NCI-H345 treated with DMSO at 0.1 percent for 48 hours (cell line): ENCODE results near the gene PCDHB13.
A peak's percentile ranks its signal among the peaks of the same experiment; 100 is the strongest.
"Not testable (repeated sequence)": the region's sequence is repeated elsewhere in the genome, so short reads cannot be mapped to it uniquely, and the experiment has no call there.

Source experiments
- DNase-seq: peaks from one replicate; lab custom pipeline; 2025; ENCODE audit not compliant: unreplicated experiment; lab: John Stamatoyannopoulos, UW

The PCDHB13 gene

DNA sequence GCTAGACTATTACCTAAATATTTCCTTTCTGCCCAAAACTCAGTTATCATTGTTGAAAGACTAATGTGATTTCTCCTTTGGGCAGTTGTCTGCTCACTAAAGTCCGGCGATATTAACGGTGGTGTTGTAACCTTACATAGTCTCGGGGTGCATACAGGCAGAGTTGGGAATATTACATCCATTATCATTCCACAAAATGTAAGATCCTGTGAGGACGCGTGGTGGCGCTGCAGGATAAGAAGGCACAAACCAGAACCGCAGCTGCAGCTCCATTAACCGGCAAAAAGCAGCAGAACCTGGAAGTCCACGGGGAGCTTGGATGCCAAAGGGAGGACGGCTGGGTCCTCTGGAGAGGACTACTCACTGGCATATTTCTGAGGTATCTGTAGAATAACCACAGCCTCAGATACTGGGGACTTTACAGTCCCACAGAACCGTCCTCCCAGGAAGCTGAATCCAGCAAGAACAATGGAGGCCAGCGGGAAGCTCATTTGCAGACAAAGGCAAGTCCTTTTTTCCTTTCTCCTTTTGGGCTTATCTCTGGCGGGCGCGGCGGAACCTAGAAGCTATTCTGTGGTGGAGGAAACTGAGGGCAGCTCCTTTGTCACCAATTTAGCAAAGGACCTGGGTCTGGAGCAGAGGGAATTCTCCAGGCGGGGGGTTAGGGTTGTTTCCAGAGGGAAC lies at the start of gene PCDHB13:
Gene PCDHB13 (plus strand): TSS at position 264 of the 684 bp plus-strand sequence. CDS start 205 bp downstream, at position 469.
- DNase-seq = not testable (repeated sequence)

DNA sequence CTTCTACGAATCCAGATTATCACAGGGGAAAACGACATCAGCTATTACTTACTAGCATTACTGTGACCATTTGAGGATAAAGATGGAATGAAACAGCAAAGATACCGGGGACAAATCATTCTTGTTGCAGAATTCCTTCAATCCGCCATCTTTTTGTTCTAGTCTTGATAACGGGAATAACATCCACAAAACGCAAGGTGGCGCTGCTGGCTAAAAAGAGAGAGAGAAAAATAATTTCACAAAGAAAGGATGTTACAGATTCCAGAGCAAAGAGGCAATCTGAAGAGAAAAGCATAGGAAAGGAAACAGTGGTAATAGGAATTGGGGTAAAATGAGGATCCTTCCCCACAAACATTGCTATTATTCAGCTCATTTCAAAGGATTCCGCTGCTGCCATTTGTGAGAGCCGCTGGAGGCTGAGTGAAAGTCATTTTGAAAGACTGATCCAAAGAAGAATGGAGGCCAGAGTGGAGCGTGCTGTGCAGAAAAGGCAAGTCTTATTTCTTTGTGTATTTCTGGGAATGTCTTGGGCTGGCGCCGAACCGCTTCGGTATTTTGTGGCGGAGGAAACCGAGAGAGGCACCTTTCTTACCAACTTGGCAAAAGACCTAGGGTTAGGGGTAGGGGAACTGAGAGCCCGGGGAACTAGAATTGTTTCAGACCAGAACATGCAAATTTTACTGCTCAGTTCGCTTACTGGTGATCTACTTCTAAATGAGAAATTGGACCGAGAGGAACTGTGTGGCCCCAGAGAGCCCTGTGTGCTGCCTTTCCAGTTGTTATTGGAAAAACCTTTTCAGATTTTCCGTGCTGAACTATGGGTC lies 41.1 kb upstream of the PCDHB13 start, which contains the start of gene PCDHB7:
Gene PCDHB7 (plus strand): TSS at position 264 of the 824 bp plus-strand sequence. CDS start 192 bp downstream, at position 456.
- no peak for DNase-seq

DNA sequence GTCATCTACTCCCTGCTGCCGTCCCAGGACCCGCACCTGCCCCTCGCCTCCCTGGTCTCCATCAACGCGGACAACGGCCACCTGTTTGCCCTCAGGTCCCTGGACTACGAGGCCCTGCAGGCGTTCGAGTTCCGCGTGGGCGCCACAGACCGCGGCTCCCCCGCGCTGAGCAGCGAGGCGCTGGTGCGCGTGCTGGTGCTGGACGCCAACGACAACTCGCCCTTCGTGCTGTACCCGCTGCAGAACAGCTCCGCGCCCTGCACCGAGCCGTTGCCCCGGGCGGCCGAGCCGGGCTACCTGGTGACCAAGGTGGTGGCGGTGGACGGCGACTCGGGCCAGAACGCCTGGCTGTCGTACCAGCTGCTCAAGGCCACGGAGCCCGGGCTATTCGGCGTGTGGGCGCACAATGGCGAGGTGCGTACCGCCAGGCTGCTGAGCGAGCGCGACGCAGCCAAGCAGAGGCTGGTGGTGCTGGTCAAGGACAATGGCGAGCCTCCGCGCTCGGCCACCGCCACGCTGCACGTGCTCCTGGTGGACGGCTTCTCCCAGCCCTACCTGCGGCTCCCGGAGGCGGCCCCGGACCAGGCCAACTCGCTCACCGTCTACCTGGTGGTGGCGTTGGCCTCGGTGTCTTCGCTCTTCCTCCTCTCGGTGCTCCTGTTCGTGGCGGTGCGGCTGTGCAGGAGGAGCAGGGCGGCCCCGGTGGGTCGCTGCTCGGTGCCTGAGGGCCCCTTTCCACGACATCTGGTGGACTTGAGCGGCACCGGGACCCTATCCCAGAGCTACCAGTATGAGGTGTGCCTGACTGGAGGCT lies 39.2 kb upstream of the PCDHB13 start:
- DNase-seq = not testable (repeated sequence)

DNA sequence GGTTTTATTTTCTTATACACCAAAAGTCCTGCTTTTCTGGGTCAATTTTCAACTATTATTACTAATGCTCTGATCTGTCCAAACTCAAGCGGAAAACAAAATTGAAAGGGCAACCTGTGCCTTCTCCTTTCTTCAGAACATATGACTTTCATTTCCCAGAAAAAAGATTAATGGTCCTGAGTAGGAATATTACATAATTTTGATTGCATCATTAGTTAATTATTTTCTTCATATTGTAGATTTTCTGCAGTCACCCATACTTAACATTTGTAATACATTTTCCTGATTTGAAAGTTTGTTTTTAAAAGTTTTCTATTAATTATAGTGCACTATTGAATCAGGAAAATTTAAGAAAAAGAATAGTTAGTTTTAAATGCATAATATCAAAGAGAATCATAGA lies 37.8 kb upstream of the PCDHB13 start:
- no peak for DNase-seq

DNA sequence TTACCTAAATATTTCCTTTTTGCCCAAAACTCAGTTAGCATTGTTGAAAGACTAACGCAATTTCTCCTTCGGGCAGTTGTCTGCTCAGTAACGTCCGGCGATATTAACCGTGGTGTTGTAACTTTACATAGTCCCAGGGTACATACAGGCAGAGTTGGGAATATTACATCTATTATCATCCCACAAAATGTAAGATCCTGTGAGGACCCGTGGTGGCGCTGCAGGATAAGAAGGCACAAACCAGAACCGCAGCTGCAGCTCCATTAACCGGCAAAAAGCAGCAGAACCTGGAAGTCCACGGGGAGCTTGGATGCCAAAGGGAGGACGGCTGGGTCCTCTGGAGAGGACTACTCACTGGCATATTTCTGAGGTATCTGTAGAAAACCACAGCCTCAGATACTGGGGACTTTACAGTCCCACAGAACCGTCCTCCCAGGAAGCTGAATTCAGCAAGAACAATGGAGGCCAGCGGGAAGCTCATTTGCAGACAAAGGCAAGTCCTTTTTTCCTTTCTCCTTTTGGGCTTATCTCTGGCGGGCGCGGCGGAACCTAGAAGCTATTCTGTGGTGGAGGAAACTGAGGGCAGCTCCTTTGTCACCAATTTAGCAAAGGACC lies 36.0 kb upstream of the PCDHB13 start, which contains the start of gene PCDHB8:
Gene PCDHB8 (plus strand): TSS at position 214 of the 615 bp plus-strand sequence. CDS start 245 bp downstream, at position 459.
- not testable (repeated sequence) for DNase-seq

DNA sequence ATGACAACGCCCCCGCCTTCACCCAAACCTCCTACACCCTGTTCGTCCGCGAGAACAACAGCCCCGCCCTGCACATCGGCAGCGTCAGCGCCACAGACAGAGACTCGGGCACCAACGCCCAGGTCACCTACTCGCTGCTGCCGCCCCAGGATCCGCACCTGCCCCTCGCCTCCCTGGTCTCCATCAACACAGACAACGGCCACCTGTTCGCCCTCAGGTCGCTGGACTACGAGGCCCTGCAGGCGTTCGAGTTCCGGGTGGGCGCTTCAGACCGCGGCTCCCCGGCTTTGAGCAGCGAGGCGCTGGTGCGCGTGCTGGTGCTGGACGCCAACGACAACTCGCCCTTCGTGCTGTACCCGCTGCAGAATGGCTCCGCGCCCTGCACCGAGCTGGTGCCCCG lies 34.3 kb upstream of the PCDHB13 start:
- DNase-seq = not testable (repeated sequence)

DNA sequence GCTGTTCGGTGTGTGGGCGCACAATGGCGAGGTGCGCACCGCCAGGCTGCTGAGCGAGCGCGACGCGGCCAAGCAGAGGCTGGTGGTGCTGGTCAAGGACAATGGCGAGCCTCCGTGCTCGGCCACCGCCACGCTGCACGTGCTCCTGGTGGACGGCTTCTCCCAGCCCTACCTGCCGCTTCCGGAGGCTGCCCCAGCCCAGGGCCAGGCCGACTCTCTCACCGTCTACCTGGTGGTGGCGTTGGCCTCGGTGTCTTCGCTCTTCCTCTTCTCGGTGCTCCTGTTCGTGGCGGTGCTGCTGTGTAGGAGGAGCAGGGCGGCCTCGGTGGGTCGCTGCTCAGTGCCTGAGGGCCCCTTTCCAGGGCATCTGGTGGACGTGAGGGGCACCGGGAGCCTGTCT lies 33.8 kb upstream of the PCDHB13 start:
- DNase-seq = not testable (repeated sequence)

DNA sequence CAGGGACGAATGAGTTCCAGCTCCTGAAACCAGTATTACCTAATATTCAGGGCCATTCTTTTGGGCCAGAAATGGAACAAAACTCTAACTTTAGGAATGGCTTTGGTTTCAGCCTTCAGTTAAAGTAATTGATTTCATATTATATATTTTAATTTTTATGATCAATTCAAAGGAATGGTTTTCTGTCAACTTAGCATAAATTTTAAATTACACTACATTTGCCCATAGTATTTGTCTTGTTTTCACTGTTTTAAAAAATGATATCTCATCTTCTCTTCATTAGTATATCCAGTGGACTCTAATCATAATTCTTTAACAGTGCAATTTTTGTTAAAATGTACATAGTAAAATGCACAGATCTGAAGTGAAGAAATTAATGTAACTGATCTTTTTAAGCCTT lies 33.4 kb upstream of the PCDHB13 start:
- no peak for DNase-seq

DNA sequence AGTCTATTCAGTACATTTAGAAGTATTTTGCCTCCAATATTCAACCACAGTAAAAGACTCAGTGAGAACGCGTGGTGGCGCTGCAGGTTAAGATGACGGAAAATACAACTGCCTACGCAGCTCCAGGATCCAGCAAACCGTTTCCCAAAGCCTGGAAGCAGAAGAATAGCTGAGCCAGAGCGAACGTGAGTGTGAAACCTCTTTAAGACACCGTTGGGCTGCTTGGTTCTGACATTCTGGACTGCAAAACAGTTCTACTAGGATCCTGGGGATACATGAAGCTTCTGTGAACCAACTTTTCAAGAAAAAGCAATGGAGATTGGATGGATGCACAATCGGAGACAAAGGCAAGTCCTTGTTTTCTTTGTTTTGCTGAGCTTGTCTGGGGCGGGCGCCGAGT lies 31.5 kb upstream of the PCDHB13 start, which contains the start of gene PCDHB16:
Gene PCDHB16 (plus strand): TSS at position 140 of the 400 bp plus-strand sequence. CDS start 173 bp downstream, at position 313.
- no peak for DNase-seq

DNA sequence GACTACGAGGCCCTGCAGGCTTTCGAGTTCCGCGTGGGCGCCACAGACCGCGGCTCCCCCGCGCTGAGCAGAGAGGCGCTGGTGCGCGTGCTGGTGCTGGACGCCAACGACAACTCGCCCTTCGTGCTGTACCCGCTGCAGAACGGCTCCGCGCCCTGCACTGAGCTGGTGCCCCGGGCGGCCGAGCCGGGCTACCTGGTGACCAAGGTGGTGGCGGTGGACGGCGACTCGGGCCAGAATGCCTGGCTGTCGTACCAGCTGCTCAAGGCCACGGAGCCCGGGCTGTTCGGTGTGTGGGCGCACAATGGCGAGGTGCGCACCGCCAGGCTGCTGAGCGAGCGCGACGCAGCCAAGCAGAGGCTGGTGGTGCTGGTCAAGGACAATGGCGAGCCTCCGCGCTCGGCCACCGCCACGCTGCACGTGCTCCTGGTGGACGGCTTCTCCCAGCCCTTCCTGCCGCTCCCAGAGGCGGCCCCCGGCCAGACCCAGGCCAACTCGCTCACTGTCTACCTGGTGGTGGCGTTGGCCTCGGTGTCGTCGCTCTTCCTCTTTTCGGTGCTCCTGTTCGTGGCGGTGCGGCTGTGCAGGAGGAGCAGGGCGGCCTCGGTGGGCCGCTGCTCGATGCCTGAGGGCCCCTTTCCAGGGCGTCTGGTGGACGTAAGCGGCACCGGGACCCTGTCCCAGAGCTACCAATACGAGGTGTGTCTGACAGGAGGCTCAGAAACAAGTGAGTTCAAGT lies 29.4 kb upstream of the PCDHB13 start:
- DNase-seq = not testable (repeated sequence)

DNA sequence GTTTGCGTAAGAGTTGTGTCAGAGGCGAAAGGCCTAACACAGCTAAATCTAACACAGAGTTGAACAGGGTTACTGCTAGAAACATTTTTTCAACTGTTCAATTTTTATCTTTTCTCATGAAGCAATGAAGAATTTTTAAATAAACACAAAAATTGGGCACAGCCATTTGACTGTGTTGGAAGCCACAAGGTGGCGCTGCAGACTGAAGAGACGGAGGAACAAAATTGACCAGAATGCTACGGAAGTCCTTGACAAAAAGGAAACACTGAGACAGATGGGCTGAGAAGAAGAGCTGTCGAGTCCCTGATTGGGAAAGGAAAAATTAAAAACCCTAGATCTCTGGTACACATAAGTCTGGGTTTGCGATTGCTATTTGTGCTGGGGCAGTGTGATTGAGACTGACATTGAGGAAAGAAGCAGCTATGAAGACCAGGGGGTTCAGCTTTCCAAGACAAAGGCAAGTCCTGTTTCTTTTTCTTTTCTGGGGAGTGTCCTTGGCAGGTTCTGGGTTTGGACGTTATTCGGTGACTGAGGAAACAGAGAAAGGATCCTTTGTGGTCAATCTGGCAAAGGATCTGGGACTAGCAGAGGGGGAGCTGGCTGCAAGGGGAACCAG lies 26.7 kb upstream of the PCDHB13 start, which contains the start of gene PCDHB9:
Gene PCDHB9 (plus strand): TSS at position 265 of the 616 bp plus-strand sequence. CDS start 158 bp downstream, at position 423.
- DNase-seq = peak; percentile 70

DNA sequence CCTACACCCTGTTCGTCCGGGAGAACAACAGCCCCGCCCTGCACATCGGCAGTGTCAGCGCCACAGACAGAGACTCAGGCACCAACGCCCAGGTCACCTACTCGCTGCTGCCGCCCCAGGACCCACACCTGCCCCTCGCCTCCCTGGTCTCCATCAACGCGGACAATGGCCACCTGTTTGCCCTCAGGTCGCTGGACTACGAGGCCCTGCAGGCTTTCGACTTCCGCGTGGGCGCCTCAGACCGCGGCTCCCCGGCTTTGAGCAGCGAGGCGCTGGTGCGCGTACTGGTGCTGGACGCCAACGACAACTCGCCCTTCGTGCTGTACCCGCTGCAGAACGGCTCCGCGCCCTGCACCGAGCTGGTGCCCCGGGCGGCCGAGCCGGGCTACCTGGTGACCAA lies 25.0 kb upstream of the PCDHB13 start:
- not testable (repeated sequence) for DNase-seq

DNA sequence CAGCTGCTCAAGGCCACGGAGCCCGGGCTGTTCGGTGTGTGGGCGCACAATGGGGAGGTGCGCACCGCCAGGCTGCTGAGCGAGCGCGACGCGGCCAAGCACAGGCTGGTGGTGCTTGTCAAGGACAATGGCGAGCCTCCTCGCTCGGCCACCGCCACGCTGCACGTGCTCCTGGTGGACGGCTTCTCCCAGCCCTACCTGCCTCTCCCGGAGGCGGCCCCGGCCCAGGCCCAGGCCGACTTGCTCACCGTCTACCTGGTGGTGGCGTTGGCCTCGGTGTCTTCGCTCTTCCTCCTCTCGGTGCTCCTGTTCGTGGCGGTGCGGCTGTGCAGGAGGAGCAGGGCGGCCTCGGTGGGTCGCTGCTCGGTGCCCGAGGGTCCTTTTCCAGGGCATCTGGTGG lies 24.6 kb upstream of the PCDHB13 start:
- DNase-seq = not testable (repeated sequence)

DNA sequence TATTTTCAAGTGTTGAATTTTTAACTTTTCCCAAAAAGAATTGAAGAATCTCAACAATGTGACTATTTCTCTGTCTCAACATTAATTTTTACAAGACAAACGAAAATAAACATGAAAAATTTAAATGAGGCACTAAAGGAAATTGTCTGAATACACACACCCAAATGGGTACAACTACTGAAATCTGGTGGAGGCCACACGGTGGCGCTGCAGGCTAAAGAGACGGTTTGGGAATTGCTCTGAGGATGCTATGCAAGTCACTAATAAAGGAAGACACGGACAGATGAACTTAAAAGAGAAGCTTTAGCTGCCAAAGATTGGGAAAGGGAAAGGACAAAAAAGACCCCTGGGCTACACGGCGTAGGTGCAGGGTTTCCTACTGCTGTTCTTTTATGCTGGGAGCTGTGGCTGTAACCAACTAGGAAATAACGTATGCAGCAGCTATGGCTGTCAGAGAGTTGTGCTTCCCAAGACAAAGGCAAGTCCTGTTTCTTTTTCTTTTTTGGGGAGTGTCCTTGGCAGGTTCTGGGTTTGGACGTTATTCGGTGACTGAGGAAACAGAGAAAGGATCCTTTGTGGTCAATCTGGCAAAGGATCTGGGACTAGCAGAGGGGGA lies 21.5 kb upstream of the PCDHB13 start, which contains the start of gene PCDHB10:
Gene PCDHB10 (plus strand): TSS at position 244 of the 616 bp plus-strand sequence. CDS start 200 bp downstream, at position 444.
- no peak for DNase-seq

DNA sequence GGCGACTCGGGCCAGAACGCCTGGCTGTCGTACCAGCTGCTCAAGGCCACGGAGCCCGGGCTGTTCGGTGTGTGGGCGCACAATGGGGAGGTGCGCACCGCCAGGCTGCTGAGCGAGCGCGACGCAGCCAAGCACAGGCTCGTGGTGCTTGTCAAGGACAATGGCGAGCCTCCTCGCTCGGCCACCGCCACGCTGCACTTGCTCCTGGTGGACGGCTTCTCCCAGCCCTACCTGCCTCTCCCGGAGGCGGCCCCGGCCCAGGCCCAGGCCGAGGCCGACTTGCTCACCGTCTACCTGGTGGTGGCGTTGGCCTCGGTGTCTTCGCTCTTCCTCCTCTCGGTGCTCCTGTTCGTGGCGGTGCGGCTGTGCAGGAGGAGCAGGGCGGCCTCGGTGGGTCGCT lies 19.4 kb upstream of the PCDHB13 start:
- DNase-seq = not testable (repeated sequence)

DNA sequence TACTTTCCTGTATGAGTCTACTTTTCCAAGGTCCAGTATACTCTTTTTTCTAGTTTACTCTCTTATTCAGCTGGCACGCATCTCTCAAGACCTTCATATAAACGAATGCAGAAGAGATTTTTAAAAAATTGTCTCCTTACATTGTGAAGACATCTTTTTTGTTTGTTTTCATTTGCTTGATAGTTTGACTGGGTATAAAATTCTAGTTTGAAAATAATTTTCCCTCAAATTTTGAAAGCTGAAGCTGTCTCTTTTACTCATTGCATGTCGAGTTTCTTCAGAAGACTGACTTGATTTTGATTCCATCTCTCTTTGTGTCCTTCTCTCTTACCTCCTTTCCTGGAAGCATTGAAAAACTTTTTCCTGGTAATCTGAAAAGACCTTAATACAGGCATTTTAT lies 17.4 kb upstream of the PCDHB13 start:
- DNase-seq = no peak

DNA sequence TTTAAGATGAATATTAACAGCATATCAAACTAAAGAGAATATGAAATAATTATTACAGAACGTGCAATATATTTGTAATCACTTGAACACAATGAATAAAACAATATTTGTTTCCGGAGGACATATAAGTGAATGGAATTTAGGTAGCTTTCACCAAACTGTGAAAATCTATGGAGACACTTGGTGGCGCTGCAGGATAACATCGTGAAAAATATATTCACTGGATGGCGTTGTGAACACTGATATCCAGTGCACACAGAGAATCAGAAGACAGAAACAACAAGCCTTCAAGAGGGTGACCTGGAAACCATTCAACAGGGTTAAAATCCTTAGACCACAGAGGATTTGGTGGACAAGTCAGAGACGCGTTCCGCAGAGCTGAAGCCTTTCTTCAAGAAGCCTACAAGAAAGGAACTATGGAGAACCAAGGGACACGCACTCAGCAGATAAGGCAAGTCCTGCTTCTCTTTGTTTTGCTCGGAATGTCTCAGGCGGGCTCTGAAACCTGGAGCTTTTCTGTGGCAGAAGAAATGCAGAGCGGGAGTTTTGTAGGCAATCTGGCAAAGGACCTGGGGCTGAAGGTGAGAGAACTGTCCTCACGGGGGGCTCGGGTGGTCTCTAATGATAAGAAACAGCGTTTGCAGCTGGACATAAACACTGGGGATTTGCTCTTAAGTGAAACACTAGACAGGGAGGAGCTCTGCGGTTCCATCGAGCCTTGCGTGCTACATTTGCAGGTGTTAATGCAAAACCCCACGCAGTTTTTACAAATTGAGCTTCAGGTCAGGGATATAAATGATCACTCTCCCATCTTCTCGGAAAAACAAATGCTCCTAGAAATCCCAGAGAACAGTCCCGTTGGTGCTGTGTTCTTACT lies 14.1 kb upstream of the PCDHB13 start, which contains the start of gene PCDHB11:
Gene PCDHB11 (plus strand): TSS at position 269 of the 877 bp plus-strand sequence. CDS start 148 bp downstream, at position 417.
- no peak for DNase-seq
